ENCODE measurements around the gene NOG.

NOG gene

GRCh38 chr17:56637254-56637653 lies 43.8 kb downstream of the NOG start:
- H3K27ac ChIP-seq (ENCODE audit: poor library complexity, severe bottlenecking) = no peak overlapping the region
- no peaks in the 10 kb centered on the region for H3K4me1 ChIP-seq (ENCODE audit: insufficient read depth, poor library complexity, severe bottlenecking)
- H3K4me3 ChIP-seq (ENCODE audit: severe bottlenecking) = no peak overlapping the region
- no peak for TF ChIP-seq CTCF (IDR thresholded peaks at IDR 0.05; ENCODE audit: poor library complexity, severe bottlenecking)
- no peak for DNase-seq (ENCODE audit: low spot score)
- no peaks in the 10 kb centered on the region for H3K9me3 ChIP-seq (ENCODE audit: severe bottlenecking)
- no peaks in the 10 kb centered on the region for H3K36me3 ChIP-seq (ENCODE audit: low read depth)
- ATAC-seq (ENCODE audit: low read depth) = no peak
- no peaks in the 10 kb centered on the region for H3K27me3 ChIP-seq (ENCODE audit: insufficient read depth, poor library complexity, severe bottlenecking)

- TF ChIP-seq CTCF (IDR thresholded peaks at IDR 0.05; ENCODE audit: poor library complexity, severe bottlenecking) = no peak
- no peaks in the 10 kb centered on the region for H3K9me3 ChIP-seq (ENCODE audit: severe bottlenecking)
- no peaks in the 10 kb centered on the region for H3K36me3 ChIP-seq (ENCODE audit: low read depth)
- H3K27ac ChIP-seq (ENCODE audit: poor library complexity, severe bottlenecking) = no peak overlapping the region
- no peak for DNase-seq (ENCODE audit: low spot score)
- no peaks in the 10 kb centered on the region for H3K27me3 ChIP-seq (ENCODE audit: insufficient read depth, poor library complexity, severe bottlenecking)
- H3K4me1 ChIP-seq (ENCODE audit: insufficient read depth, poor library complexity, severe bottlenecking) = no peaks in the 10 kb centered on the region
- no peak for ATAC-seq (ENCODE audit: low read depth)
- no peak overlapping the region for H3K4me3 ChIP-seq (ENCODE audit: severe bottlenecking)
Observed at GRCh38 chr17:56638591-56639051, 45.1 kb downstream of the NOG start.

GRCh38 chr17:56639517-56639916 lies 46.0 kb downstream of the NOG start:
- no peak for ATAC-seq (ENCODE audit: low read depth)
- Histone ChIP-seq H3K27ac (ENCODE audit: poor library complexity, severe bottlenecking) (no peak overlapping the region), H3K9me3 (ENCODE audit: severe bottlenecking) (no peaks in the 10 kb centered on the region), H3K27me3 (ENCODE audit: insufficient read depth, poor library complexity, severe bottlenecking) (no peaks in the 10 kb centered on the region), H3K4me1 (ENCODE audit: insufficient read depth, poor library complexity, severe bottlenecking) (no peaks in the 10 kb centered on the region), H3K4me3 (ENCODE audit: severe bottlenecking) (no peak overlapping the region), H3K36me3 (ENCODE audit: low read depth) (no peaks in the 10 kb centered on the region)
- TF ChIP-seq CTCF (IDR thresholded peaks at IDR 0.05; ENCODE audit: poor library complexity, severe bottlenecking) = no peak
- no peak for DNase-seq (ENCODE audit: low spot score)

GRCh38 chr17:56640116-56640515 lies 46.6 kb downstream of the NOG start:
- Histone ChIP-seq H3K4me1 (ENCODE audit: insufficient read depth, poor library complexity, severe bottlenecking) (no peaks in the 10 kb centered on the region), H3K36me3 (ENCODE audit: low read depth) (no peaks in the 10 kb centered on the region), H3K27me3 (ENCODE audit: insufficient read depth, poor library complexity, severe bottlenecking) (no peaks in the 10 kb centered on the region), H3K9me3 (ENCODE audit: severe bottlenecking) (no peaks in the 10 kb centered on the region), H3K27ac (ENCODE audit: poor library complexity, severe bottlenecking) (no peak overlapping the region), H3K4me3 (ENCODE audit: severe bottlenecking) (no peak overlapping the region)
- DNase-seq (ENCODE audit: low spot score) (no peak), ATAC-seq (ENCODE audit: low read depth) (no peak)
- no peak for TF ChIP-seq CTCF (IDR thresholded peaks at IDR 0.05; ENCODE audit: poor library complexity, severe bottlenecking)

- no peaks in the 10 kb centered on the region for H3K4me1 ChIP-seq (ENCODE audit: insufficient read depth, poor library complexity, severe bottlenecking)
- no peak for TF ChIP-seq CTCF (IDR thresholded peaks at IDR 0.05; ENCODE audit: poor library complexity, severe bottlenecking)
- no peaks in the 10 kb centered on the region for H3K9me3 ChIP-seq (ENCODE audit: severe bottlenecking)
- no peaks in the 10 kb centered on the region for H3K36me3 ChIP-seq (ENCODE audit: low read depth)
- ATAC-seq (ENCODE audit: low read depth) (no peak), DNase-seq (ENCODE audit: low spot score) (no peak)
- no peak overlapping the region for H3K4me3 ChIP-seq (ENCODE audit: severe bottlenecking)
- no peaks in the 10 kb centered on the region for H3K27me3 ChIP-seq (ENCODE audit: insufficient read depth, poor library complexity, severe bottlenecking)
- H3K27ac ChIP-seq (ENCODE audit: poor library complexity, severe bottlenecking) = no peak overlapping the region
Observed at GRCh38 chr17:56641373-56641772, 47.9 kb downstream of the NOG start.

All from RWPE2 (cell line).